AG10803 (cell line): ENCODE results near the gene SLC25A21.

Experiments used
- DNase-seq: peaks from one replicate; pipeline ENCODE4 v3.0.0; 2010; ENCODE audit warnings: low read depth
- H3K4me3 ChIP-seq: 2 replicates; pipeline ENCODE4 v1.5.1; 2011; ENCODE audit warnings: mild to moderate bottlenecking, low read length, control low read depth
- CTCF ChIP-seq: conservative IDR thresholded peaks from 2 replicates; pipeline ENCODE4 v1.5.1; 2011; ENCODE audit warnings: mild to moderate bottlenecking, low read length, control low read depth, inconsistent platforms

Gene SLC25A21

GRCh38 chr14:36746872-36747271 lies 425.5 kb downstream of the SLC25A21 start:
- H3K4me3 ChIP-seq, result no peak overlapping the region

GRCh38 chr14:36741858-36742257 lies 430.5 kb downstream of the SLC25A21 start:
- no peak overlapping the region for H3K4me3 ChIP-seq
- TF ChIP-seq CTCF, result no peak
- no peak for DNase-seq

More at GRCh38 chr14:36746872-36747271, 425.5 kb downstream of the SLC25A21 start:
- TF ChIP-seq CTCF, result no peak
- DNase-seq, result no peak

DNA sequence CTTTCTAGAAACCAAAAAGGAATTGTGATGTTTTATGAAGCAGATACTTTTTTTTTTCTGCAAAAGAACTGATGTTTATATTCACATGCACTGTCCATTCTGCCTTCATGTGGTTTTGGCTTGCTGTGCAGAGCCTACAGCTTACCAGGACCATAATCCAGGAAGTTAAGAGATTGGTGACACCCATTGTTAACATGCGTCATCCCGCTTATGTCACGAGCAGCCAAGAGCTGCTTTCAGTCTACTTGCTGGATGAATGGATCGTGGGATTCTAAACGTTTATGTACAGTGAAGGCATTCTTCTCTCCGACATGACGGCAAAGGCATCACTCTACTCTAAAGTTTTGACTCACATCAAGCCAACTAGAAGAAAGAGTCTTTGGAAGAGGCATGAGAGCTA lies 434.1 kb downstream of the SLC25A21 start:
- no peak overlapping the region for H3K4me3 ChIP-seq
- DNase-seq, result no peak
- no peak for TF ChIP-seq CTCF

DNA sequence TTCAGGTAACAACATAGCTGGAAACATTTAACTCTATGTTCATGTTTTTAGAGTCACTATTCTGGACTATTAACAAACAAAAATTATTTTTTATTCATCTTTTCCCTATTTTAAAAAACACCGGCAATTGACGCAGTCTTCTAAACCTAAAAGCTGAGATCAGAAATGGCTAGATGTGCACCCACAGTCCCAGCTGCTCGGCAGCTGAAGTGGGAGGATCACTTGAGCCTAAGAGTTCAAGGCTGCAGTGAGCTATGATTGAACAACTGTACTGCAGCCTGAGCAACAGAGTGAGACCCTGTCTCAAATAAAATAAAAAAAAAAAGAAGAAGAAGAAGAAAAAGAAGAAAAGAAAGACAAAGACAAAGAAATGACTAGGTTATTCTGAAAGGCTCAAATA lies 446.3 kb downstream of the SLC25A21 start:
- no peak for TF ChIP-seq CTCF
- DNase-seq, result no peak

GRCh38 chr14:36724162-36724561 lies 448.2 kb downstream of the SLC25A21 start:
- DNase-seq, result no peak
- no peak overlapping the region for H3K4me3 ChIP-seq
- TF ChIP-seq CTCF, result no peak

More for the DNA sequence above, 446.3 kb downstream of the SLC25A21 start:
- H3K4me3 ChIP-seq, result no peak overlapping the region

DNA sequence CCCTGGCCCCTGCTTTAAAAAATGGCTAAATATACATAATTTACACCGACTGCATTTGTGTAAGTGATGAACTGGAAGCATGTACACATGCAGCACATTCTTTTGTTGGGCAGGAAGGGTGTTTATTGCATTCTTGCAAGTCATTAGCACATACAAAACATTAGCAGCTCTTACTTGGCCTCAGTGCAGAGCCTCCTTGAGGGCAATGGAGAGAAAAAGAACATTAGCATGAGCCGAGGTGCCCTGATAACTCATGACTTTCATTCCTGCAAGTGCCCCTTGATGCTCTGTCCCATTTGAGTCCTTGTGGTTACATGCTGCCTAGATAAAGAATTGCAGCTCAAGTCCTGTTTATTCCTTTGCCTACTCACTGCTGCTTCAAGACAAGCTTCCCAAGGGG lies 448.9 kb downstream of the SLC25A21 start:
- no peak overlapping the region for H3K4me3 ChIP-seq
- no peak for DNase-seq
- TF ChIP-seq CTCF, result no peak

DNA sequence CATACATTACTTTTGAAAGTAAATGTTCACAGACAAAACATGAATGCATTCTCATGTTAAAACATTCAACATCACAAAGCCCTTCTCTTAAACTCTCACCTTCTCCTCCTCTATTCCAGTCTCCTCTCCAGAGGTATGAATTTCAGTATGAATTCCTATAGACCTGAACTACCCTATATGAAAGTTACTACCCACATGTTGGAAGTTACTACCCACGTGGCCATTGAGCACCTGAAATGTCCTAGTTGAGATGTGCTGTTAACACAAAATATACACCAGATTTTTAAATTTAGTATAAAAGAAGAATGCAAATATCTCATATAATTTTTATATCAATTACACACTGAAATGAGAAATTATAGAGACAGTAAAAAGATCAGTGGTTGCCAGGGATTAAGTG lies 450.5 kb downstream of the SLC25A21 start:
- DNase-seq, result no peak
- H3K4me3 ChIP-seq, result no peak overlapping the region
- no peak for TF ChIP-seq CTCF
